Kidney epithelial cell (primary cell): Measurements from ENCODE around the gene BPIFB3. TPM values are rescaled to one million over a fixed set of nuclear protein-coding genes. Genes with fewer than 3 reads are reported as not detected.

Experiments used
- DNase-seq: peaks from one replicate; pipeline ENCODE4 v3.0.0-alpha.2; 2010; ENCODE audit warnings: low read depth
- H3K27me3 ChIP-seq: 2 replicates; pipeline ENCODE4 v1.6.0; 2011; ENCODE audit warnings: low read length; ENCODE audit not compliant: control insufficient read depth, insufficient read depth
- H3K36me3 ChIP-seq: 2 replicates; pipeline ENCODE4 v1.5.1; 2011; ENCODE audit warnings: low read length; ENCODE audit not compliant: control insufficient read depth, insufficient read depth
- H3K4me3 ChIP-seq: 2 replicates; pipeline ENCODE4 v1.5.1; 2011; ENCODE audit warnings: low read depth, mild to moderate bottlenecking, control low read depth, low read length
- total RNA-seq: library from RNA; depleted of rRNA; stranded (reverse); fragments of >200 nt; gene quantifications from 2 replicates; pipeline ENCODE4 v1.2.3, GENCODE V29; 2015
- TF ChIP-seq, protein P1 (sequence below): IDR thresholded peaks from 2 replicates; pipeline ENCODE4 v1.5.1; 2011; ENCODE audit warnings: mild to moderate bottlenecking, moderate library complexity, low read length, control low read depth, inconsistent platforms; ENCODE audit not compliant: insufficient read depth, poor library complexity, severe bottlenecking

Gene BPIFB3
- total RNA-seq, 1 donor from 2014 or later, result not detected

DNA sequence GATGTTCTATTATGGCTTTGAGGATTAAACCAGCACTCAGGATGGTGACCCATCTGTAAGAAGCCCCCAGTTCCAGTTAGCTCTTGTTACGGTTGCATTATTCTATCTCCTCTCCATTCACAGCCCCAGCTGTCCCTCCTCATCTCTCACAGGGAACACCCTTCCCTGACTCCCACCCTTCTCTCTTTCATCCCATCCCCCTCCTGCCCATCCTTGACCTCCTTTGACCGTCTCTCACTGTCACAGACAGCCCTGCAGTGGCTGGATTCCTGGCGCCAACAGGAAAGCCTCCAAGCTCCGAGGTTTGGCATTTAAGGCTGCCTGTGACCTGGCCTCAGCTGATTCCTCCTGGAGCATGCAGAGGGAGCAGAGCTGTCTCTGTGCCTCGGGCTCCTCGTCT is 21.6 kb downstream of the BPIFB3 start:
- Histone ChIP-seq H3K4me3 (no peak overlapping the region), H3K36me3 (no peaks in the 10 kb centered on the region), H3K27me3 (no peaks in the 10 kb centered on the region)
- DNase-seq, result no peak
- TF ChIP-seq, protein P1, sequence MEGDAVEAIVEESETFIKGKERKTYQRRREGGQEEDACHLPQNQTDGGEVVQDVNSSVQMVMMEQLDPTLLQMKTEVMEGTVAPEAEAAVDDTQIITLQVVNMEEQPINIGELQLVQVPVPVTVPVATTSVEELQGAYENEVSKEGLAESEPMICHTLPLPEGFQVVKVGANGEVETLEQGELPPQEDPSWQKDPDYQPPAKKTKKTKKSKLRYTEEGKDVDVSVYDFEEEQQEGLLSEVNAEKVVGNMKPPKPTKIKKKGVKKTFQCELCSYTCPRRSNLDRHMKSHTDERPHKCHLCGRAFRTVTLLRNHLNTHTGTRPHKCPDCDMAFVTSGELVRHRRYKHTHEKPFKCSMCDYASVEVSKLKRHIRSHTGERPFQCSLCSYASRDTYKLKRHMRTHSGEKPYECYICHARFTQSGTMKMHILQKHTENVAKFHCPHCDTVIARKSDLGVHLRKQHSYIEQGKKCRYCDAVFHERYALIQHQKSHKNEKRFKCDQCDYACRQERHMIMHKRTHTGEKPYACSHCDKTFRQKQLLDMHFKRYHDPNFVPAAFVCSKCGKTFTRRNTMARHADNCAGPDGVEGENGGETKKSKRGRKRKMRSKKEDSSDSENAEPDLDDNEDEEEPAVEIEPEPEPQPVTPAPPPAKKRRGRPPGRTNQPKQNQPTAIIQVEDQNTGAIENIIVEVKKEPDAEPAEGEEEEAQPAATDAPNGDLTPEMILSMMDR, result no peak

DNA sequence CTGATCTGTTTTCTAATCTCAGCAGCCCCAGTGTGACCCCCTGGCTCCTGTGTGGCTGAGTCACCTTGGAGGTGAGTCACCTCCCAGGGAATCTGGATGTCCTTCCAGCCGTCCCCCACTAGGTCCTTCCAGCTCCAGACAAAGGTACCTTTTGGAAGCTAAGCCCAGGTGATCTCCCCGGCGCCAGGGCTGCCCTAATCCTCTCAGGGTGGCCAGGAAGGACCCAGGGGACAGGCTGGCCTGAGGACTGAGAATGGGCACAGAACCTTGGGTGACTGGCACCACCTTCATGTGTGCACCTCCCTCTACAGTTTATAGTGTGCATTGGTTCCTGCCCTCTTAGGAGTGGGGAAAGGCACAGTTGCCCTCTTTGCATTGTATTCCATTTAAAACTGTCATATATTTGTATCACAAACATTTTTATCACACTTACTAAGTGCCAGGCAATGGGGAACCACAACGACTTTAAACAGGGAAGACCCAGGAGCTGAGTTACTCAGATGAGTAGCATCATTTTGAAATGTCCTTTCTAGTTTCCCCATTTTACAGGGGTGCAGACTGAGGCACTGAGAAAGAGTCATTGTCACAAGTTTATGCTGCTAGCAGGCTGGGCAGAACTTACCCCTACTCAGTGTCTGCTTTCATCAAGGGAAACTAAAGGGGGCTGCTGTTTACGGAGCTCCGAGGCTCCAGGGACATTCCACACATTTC is 23.1 kb downstream of the BPIFB3 start:
- DNase-seq, result no peak
- H3K27me3 ChIP-seq, result no peaks in the 10 kb centered on the region
- TF ChIP-seq, protein P1, result no peak
- no peaks in the 10 kb centered on the region for H3K36me3 ChIP-seq
- no peak overlapping the region for H3K4me3 ChIP-seq

DNA sequence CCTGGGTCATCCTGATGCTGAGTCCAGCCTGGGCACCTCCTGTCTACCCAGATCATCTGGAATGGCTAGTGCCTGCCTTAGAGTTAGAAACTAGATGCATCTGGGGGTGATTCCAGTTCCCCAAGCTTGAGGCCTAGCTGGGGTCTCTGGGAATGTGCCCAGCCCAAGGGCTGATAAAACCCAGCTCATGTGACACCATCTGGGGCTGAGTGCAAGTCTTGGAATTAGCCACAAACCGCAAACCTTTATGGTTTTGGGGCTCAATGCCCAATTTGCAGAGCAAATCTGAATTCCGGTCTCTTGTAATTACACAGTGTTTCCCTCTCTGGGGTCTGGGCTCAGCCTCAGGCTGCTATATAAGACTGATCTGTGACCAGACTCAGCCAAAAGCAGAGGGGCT is 25.6 kb downstream of the BPIFB3 start, which contains the start of gene BPIFB4:
Gene BPIFB4 (plus strand): TSS at position 385 of the 400 bp plus-strand sequence. CDS start 1,884 bp downstream, outside the sequence.
- H3K27me3 ChIP-seq, result no peaks in the 10 kb centered on the region
- no peak for DNase-seq
- TF ChIP-seq, protein P1, result no peak

DNA sequence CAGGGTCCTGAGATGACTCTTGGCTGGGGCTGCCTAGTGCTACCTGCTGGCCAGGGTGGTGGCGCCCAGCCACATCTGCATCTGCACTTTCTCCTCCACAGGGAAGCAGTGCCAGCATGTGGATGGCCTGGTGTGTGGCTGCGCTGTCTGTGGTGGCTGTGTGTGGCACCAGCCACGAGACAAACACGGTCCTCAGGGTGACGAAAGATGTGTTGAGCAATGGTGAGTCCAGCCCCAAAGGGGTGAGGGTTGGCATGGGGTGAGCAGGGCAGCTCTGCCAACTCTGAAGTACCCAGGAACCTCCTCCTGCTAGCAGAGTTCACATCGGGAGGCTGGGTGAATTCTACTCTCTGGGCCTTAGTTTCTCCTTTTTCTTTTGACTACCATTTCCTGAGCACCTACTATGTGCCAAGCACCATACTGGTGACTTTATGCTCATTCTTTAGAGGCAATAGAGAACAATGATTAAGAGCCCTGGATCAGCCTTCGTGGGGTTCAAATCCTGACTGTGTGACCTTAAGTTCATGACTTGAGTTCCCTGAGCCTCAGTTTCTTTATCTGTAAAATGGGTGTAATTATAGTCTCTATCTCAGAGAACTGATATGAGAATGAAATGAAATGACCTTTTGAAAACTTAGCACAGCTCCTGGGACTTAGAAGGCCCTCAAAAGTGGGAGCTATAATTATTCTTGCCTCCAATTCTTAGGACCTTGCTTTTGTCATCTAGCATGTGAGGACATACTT is 27.9 kb downstream of the BPIFB3 start:
- H3K27me3 ChIP-seq, result no peaks in the 10 kb centered on the region
- no peak overlapping the region for H3K4me3 ChIP-seq
- H3K36me3 ChIP-seq, result no peaks in the 10 kb centered on the region
- TF ChIP-seq, protein P1, result no peak
- DNase-seq, result no peak

More for the DNA sequence above, 25.6 kb downstream of the BPIFB3 start, which contains the start of gene BPIFB4:
- H3K36me3 ChIP-seq, result no peaks in the 10 kb centered on the region
- H3K4me3 ChIP-seq, result no peak within 1 kb of the TSS

DNA sequence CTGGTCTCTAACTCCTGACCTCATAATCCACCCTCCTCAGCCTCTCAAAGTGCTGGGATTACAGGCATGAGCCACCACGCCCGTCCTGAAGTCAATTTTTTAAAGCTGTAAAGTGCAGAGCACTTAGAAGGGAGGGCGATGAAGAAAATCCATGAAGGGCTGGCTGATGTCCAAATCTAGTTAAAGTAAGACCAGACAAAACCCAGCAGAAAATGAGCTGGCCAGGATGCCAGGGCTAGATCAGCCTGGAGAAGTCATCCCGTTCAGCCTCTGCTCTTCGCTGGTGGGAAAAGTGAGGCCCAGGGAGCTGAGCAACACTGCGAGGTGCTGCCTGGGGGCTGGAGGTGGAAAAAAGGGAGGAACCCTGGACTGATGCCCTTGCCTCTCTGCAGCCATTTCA is 28.8 kb downstream of the BPIFB3 start:
- H3K4me3 ChIP-seq, result no peak overlapping the region
- no peak for DNase-seq

More for the DNA sequence above, 28.8 kb downstream of the BPIFB3 start:
- TF ChIP-seq, protein P1, result no peak
- Histone ChIP-seq H3K27me3 (no peaks in the 10 kb centered on the region), H3K36me3 (no peaks in the 10 kb centered on the region)
